Ascending aorta (tissue), 2 donors: ENCODE results near the gene DIPK1B. TPM values are rescaled to one million over a fixed set of nuclear protein-coding genes. Genes with fewer than 3 reads are reported as not detected.

Experiments
- DNase-seq, 2 donors: peaks; one replicate each; pipeline ENCODE4 v3.0.0-alpha.2; 2019; ENCODE audit warnings: low spot score in 2 of 2
- H3K27ac ChIP-seq, 2 donors: fragments of 200-600 bp; sonication (generic); one replicate each; pipeline ENCODE4 v1.5.1; 2016 to 2017; ENCODE audit warnings: mild to moderate bottlenecking in 1 of 2
- H3K27me3 ChIP-seq: fragments of 200-600 bp; sonication (generic); one replicate; pipeline ENCODE4 v1.5.1; 2017
- H3K36me3 ChIP-seq, 2 donors: fragments of 200-600 bp; sonication (generic); one replicate each; pipeline ENCODE4 v1.5.1; 2016
- H3K4me1 ChIP-seq, 2 donors: fragments of 200-600 bp; sonication (generic); one replicate each; pipeline ENCODE4 v1.5.1; 2016 to 2017; ENCODE audit warnings: mild to moderate bottlenecking in 1 of 2
- H3K4me3 ChIP-seq, 2 donors: fragments of 200-600 bp; sonication (generic); one replicate each; pipeline ENCODE4 v1.5.1; 2016 to 2017; ENCODE audit warnings: mild to moderate bottlenecking in 1 of 2
- H3K9me3 ChIP-seq, 2 donors: fragments of 200-600 bp; sonication (generic); one replicate each; pipeline ENCODE4 v1.5.1; 2016
- CTCF ChIP-seq, 3 experiments: fragments of 200-600 bp in 2 of 3; fragments of 450-650 bp in 1 of 3; sonication (generic) in 2 of 3; IDR thresholded peaks; one replicate each; pipeline ENCODE4 v1.5.1; 2016 to 2019; ENCODE audit warnings: antibody characterized with exemption in 3 of 3, mild to moderate bottlenecking in 1 of 3, moderate library complexity in 1 of 3
- intact Hi-C: fragments of 100-400 bp; cut with DNase I; formaldehyde crosslinking; loops from one replicate; pipeline ENCODE4 v1.15.1; 2023
- total RNA-seq: library from RNA; depleted of rRNA; stranded (reverse); fragments of >200 nt; gene quantifications from one replicate; pipeline ENCODE4 v1.1.0, GENCODE V29; 2016

DIPK1B gene
- total RNA-seq, 1 donor from 2014 or later = 86.2 TPM

GRCh38 chr9:136739509-136739908 is 27.1 kb downstream of the DIPK1B start:
- Histone ChIP-seq H3K4me3 (no peak overlapping the region), H3K9me3 (no peaks in the 10 kb centered on the region), H3K4me1 (no peaks in the 10 kb centered on the region), H3K36me3 (no peaks in the 10 kb centered on the region), H3K27me3 (peaks cover 10% of the 10 kb centered on the region), H3K27ac (no peak overlapping the region)
- intact Hi-C loops = no loop called here
- DNase-seq = no peak
- no peak for TF ChIP-seq CTCF (IDR thresholded peaks at IDR 0.05)

- Histone ChIP-seq H3K4me3 (no peak overlapping the region), H3K9me3 (no peaks in the 10 kb centered on the region), H3K27me3 (peaks cover 10% of the 10 kb centered on the region), H3K4me1 (no peaks in the 10 kb centered on the region), H3K27ac (no peak overlapping the region), H3K36me3 (no peaks in the 10 kb centered on the region)
- intact Hi-C loops = no loop called here
- no peak for DNase-seq
- TF ChIP-seq CTCF (IDR thresholded peaks at IDR 0.05) = no peak
Measured at GRCh38 chr9:136740069-136740468, 27.7 kb downstream of the DIPK1B start.

GRCh38 chr9:136740491-136740890 is 28.1 kb downstream of the DIPK1B start:
- no peak for TF ChIP-seq CTCF (IDR thresholded peaks at IDR 0.05)
- Histone ChIP-seq H3K36me3 (no peaks in the 10 kb centered on the region), H3K4me1 (no peaks in the 10 kb centered on the region), H3K27me3 (peaks cover 10% of the 10 kb centered on the region), H3K27ac (no peak overlapping the region), H3K9me3 (no peaks in the 10 kb centered on the region), H3K4me3 (no peak overlapping the region)
- intact Hi-C loops = no loop called here
- no peak for DNase-seq

GRCh38 chr9:136740971-136741882 is 28.9 kb downstream of the DIPK1B start:
- Histone ChIP-seq H3K4me3 (no peak overlapping the region), H3K27me3 (peaks cover 10% of the 10 kb centered on the region)

GRCh38 chr9:136741883-136742571 is 29.7 kb downstream of the DIPK1B start:
- Histone ChIP-seq H3K9me3 (no peaks in the 10 kb centered on the region), H3K36me3 (no peaks in the 10 kb centered on the region), H3K4me1 (no peaks in the 10 kb centered on the region), H3K27me3 (peaks cover 10% of the 10 kb centered on the region), H3K4me3 (no peak overlapping the region), H3K27ac (no peak overlapping the region)
- DNase-seq = no peak
- intact Hi-C loops = no loop called here
- TF ChIP-seq CTCF (IDR thresholded peaks at IDR 0.05) = no peak

More at GRCh38 chr9:136740971-136741882, 28.9 kb downstream of the DIPK1B start:
- no peak for TF ChIP-seq CTCF (IDR thresholded peaks at IDR 0.05)
- no peak for DNase-seq
- intact Hi-C loops = no loop called here
- Histone ChIP-seq H3K9me3 (no peaks in the 10 kb centered on the region), H3K27ac (no peak overlapping the region), H3K36me3 (no peaks in the 10 kb centered on the region), H3K4me1 (no peaks in the 10 kb centered on the region)
